NCI-H226 (cell line): ENCODE measurements around the gene ASIC2.
A peak's percentile ranks its signal among the peaks of the same experiment; 100 is the strongest.

ENCODE experiments used
- DNase-seq: peaks from one replicate; pipeline ENCODE4 v3.0.0-alpha.2; 2015

ASIC2 gene

GRCh38 chr17:33152783-33153182 lies 140.3 kb downstream of the ASIC2 start:
- DNase-seq = no peak

GRCh38 chr17:33151565-33151964 lies 141.5 kb downstream of the ASIC2 start:
- DNase-seq = no peak

- DNase-seq = no peak
Measured at GRCh38 chr17:33145941-33146340, 147.2 kb downstream of the ASIC2 start.

- DNase-seq = no peak
Measured at GRCh38 chr17:33144837-33145236, 148.3 kb downstream of the ASIC2 start.

GRCh38 chr17:33142705-33143299 lies 150.3 kb downstream of the ASIC2 start:
- DNase-seq = peak; percentile 20

GRCh38 chr17:33140413-33141099 lies 152.5 kb downstream of the ASIC2 start:
- DNase-seq = no peak

- no peak for DNase-seq
Measured at GRCh38 chr17:33138627-33139026, 154.5 kb downstream of the ASIC2 start.

GRCh38 chr17:33137426-33137825 lies 155.7 kb downstream of the ASIC2 start:
- DNase-seq = no peak

GRCh38 chr17:33135691-33136090 lies 157.4 kb downstream of the ASIC2 start:
- no peak for DNase-seq

- no peak for DNase-seq
Measured at GRCh38 chr17:33131620-33132019, 161.5 kb downstream of the ASIC2 start.

- DNase-seq = peak; percentile 75
Measured at GRCh38 chr17:33127706-33128105, 165.4 kb downstream of the ASIC2 start.

- no peak for DNase-seq
Measured at GRCh38 chr17:33126086-33126485, 167.0 kb downstream of the ASIC2 start.

- no peak for DNase-seq
Measured at GRCh38 chr17:33125552-33125950, 167.5 kb downstream of the ASIC2 start.

- DNase-seq = peak; percentile 34
Measured at GRCh38 chr17:33124871-33125551, 168.1 kb downstream of the ASIC2 start.

- DNase-seq = no peak
Measured at GRCh38 chr17:33124185-33124584, 168.9 kb downstream of the ASIC2 start.

- no peak for DNase-seq
Measured at GRCh38 chr17:33121756-33122155, 171.3 kb downstream of the ASIC2 start.

GRCh38 chr17:33121272-33121671 lies 171.8 kb downstream of the ASIC2 start:
- no peak for DNase-seq

- no peak for DNase-seq
Measured at GRCh38 chr17:33120103-33120502, 173.0 kb downstream of the ASIC2 start.

GRCh38 chr17:33118391-33119075 lies 174.6 kb downstream of the ASIC2 start:
- no peak for DNase-seq

- no peak for DNase-seq
Measured at GRCh38 chr17:33116021-33116551, 177.0 kb downstream of the ASIC2 start.

GRCh38 chr17:33115366-33115765 lies 177.7 kb downstream of the ASIC2 start:
- DNase-seq = no peak

- DNase-seq = no peak
Measured at GRCh38 chr17:33113991-33114370, 179.1 kb downstream of the ASIC2 start.

GRCh38 chr17:33113276-33113990 lies 179.7 kb downstream of the ASIC2 start:
- DNase-seq = no peak
